HG03378 (cell line): ENCODE measurements around the gene WDCP.
"Not testable (repeated sequence)": the region's sequence is repeated elsewhere in the genome, so short reads cannot be mapped to it uniquely, and the experiment has no call there.

Experiments used
- ATAC-seq: cut with Tn5 transposase; IDR thresholded peaks from one replicate; pipeline ENCODE4 v1.9.1; 2021; ENCODE audit warnings: mild to moderate bottlenecking, moderate library complexity; ENCODE audit not compliant: unreplicated experiment

Gene WDCP, protein sequence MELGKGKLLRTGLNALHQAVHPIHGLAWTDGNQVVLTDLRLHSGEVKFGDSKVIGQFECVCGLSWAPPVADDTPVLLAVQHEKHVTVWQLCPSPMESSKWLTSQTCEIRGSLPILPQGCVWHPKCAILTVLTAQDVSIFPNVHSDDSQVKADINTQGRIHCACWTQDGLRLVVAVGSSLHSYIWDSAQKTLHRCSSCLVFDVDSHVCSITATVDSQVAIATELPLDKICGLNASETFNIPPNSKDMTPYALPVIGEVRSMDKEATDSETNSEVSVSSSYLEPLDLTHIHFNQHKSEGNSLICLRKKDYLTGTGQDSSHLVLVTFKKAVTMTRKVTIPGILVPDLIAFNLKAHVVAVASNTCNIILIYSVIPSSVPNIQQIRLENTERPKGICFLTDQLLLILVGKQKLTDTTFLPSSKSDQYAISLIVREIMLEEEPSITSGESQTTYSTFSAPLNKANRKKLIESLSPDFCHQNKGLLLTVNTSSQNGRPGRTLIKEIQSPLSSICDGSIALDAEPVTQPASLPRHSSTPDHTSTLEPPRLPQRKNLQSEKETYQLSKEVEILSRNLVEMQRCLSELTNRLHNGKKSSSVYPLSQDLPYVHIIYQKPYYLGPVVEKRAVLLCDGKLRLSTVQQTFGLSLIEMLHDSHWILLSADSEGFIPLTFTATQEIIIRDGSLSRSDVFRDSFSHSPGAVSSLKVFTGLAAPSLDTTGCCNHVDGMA

DNA sequence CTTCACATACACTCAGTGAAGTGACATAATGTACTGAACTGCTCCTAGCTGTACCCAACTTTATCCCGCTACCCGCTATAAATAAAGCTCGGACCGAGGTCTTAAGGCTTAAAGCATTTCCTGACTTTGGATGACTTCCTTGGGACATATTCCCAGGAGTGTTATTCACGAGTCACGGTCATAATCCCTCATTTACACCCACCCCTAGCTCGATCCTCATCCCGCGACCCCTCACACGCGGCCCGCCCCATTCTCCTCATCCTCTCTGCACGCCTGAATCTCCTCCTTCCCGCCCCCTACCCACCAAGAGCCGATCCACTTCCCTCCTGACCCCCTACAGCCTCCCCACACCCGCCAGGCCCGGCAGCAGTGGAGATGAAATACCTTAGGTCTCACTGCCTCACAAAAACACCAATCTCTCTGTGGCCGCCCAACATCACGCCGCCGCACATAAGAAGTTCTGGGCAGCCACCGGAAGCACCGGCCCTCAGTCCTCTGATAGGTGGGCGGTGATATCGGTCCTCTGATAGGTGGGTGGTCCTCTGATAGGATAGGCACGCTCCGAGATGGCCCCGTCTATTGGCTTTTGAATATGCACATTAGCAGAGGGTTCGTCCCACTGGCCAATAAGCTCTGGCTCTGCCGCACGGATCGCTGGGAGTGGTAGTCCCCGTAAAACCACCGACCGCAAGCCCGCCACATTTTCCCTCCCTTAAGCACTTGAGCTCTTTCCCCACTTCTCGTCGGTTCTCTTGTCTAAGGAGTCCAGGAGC lies at the start of gene WDCP:
WDCP (minus strand) TSS at position 462 of the 773 bp plus-strand sequence. CDS start 7,897 bp downstream, outside the sequence.
- peak; percentile 98 for ATAC-seq

DNA sequence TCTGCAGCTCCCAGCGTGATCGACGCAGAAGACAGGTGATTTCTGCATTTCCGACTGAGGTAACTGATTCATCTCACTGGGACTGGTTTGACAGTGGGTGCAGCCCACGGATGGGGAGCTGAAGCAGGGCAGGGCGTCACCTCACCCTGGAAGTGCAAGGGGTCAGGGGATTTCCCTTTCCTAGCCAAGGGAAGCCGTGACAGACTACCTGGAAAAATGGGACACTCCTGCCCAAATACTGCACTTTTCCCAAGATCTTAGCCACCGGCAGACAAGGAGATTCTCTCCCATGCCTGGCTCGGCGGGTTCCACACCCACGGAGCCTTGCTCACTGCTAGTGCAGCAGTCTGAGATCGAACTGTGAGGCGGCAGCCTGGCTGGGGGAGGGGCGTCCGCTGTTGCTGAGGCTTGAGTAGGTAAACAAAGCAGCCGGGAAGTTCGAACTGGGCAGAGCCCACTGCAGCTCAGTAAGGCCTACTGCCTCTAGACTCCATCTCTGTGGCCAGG lies 48.0 kb upstream of the WDCP start:
- not testable (repeated sequence) for ATAC-seq

DNA sequence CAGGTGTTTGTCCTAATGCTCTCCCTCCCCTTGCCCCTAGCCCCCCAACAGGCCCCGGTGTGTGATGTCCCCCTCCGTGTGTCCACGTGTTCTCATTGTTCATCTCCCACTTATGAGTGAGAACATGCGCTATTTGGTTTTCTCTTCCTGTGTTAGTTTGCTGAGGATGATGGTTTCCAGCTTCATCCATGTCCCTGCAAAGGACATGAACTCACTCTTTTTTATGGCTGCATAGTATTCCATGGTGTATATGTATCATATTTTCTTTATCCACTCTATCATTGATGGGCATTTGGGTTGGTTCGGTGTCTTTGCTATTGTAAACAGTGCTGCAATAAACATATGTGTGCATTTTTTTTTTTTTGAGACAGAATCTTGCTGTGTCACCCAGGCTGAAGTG lies 46.1 kb upstream of the WDCP start:
- not testable (repeated sequence) for ATAC-seq

DNA sequence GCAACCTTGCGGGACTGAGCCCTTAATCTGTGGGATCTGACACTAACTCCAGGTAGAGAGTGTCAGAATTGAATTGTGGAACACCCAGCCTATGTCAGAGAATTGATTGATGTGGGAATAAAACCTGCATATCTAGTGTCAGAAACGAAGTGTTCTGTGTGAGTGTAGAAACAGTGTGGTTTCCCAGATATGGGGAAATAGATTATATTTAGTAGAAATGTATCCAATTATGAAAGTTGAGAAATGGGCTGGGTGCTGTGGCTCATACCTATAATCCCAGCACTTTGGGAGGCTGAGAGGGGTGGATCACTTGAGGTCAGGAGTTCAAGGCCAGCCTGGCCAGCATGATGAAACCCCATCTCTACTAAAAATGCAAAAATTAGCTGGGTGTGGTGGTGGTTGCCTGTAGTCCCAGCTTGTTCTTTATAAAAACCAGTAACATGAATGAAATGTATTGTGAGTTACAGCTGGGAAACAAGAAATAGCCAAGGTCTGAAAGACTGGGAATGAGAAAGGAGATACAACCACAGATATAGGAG lies 41.7 kb upstream of the WDCP start:
- ATAC-seq, result no peak

DNA sequence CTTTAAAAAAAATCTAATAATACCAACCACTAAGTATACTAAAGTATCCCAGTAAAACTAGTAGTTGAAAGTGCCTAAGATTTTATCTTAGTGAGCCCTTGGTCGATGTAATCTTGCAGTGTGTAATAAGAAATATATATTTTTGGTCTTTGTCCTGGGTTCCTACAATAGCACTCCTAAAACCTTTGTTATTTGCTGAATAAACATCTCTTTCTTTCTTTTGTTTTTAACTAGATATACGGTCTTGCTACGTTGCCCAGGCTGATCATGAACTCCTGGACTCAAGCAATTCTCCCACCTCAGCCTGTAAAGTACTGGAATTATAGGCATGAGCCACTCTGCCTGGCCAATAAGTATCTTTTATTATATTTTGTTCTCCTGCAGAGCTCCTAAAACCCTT lies 39.8 kb upstream of the WDCP start:
- no peak for ATAC-seq

DNA sequence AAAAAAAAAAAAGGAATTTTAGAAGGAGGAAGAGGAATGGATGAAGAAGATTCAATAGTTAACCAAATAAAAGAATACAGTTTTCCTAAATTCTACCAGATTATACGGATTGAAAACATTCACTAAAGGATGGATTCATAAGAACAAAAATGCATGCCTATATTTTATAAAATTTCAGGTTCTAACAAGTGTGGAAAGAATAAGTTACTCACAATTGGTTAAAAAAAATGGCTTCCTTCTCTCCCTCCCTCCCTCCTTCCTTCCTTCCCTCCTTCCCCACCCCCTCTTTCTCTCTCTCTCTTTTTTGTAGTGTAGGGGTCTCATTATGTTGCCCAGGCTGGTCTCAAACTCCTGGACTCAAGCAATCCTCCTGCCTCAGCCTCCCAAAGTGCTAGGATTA lies 39.0 kb upstream of the WDCP start:
- ATAC-seq, result no peak

DNA sequence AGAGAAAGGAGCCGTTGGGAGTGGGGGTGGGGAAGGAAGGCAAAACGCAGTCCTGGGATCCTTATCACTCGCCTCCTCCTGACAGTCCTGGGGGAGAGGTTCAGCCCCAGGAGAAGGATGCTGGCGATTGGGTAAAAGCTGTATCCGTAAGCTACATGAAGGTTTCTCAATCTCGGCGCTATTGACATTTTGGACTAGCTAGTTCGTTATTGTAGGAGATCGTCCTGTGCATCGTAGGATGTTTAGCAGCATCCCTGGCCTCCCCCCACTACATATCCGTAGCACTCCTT lies 38.0 kb upstream of the WDCP start:
- no peak for ATAC-seq

DNA sequence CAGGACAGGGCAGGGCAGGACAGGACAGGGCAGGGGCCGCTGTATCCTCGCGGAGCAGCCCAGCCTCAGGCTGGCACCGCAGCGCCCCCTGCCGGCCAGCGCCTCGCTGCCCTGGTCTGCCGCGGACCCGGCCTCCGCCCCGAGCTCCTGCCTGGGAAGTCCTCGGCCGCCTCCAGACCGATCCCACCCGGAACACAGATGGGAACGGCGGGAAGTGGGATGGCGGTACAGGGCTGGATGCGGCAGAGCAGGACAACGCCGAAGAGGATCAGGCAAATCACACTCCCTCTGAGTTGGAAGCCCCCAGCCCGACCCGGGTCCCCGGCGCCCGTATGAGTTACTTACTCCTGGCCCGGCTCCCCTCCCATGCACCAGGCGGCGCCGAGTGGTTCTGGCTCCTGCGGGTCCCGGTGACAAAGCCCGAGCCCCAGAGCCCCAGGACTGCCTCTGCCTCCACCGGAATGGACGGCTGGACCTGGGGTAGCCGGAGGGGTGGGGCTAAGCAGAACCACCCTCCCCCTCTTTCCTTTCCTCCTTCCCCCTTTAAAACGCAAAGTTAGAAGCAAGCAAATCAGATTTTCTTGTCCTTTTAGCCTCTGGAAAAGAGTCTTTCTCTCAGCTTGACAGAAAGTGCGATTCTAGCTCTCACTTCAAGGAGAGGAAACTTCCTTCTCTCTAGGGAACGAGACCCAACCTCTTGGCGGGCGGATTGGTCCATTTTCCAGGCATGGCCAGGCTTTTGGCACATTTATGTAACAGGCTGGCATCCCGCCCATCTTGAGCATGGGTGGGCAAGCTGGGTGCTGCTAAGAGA lies 37.4 kb upstream of the WDCP start, which contains the start of gene TP53I3:
TP53I3 (minus strand) TSS at position 449 of the 814 bp plus-strand sequence. CDS start 508 bp downstream, outside the sequence.
- ATAC-seq, result peak; percentile 49

DNA sequence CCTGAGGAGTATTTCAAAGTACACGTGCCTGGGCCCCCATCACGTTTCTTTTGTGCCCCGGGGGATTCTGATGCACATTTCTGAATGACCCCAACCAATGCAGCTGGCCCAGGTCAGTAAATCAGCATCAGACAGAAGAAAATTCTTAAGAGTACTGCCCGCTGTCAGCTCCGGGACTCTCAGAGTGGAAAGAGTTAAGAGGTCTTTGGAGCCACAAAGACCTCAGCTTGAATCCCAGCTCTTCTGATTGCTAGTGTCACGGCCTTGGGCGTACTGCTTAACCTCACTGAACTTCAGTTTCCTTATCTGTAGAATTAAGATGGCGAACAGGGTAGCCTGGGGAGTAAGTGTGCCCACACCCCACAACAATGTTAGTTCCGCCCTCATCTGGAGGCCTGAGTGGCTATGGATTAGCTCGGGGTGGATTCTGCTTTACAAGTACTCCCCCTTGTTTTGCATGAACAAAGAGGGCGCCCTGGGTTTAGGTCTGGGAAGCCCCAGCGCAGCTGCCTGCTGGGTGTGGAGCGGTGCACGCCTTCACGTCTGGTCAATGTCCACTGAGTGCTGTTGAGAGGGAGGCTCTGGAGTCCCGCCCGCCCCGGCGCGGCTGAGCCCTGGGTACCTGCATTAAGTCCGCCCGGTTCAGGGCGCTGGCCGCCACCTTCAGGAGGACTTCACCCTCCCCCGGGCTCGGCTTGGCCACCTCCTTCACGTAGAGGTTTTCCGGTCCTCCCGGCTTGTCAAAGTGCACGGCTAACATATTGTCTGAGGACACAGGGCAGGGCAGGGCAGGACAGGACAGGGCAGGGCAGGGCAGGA lies 36.6 kb upstream of the WDCP start:
- ATAC-seq, result peak; percentile 83

DNA sequence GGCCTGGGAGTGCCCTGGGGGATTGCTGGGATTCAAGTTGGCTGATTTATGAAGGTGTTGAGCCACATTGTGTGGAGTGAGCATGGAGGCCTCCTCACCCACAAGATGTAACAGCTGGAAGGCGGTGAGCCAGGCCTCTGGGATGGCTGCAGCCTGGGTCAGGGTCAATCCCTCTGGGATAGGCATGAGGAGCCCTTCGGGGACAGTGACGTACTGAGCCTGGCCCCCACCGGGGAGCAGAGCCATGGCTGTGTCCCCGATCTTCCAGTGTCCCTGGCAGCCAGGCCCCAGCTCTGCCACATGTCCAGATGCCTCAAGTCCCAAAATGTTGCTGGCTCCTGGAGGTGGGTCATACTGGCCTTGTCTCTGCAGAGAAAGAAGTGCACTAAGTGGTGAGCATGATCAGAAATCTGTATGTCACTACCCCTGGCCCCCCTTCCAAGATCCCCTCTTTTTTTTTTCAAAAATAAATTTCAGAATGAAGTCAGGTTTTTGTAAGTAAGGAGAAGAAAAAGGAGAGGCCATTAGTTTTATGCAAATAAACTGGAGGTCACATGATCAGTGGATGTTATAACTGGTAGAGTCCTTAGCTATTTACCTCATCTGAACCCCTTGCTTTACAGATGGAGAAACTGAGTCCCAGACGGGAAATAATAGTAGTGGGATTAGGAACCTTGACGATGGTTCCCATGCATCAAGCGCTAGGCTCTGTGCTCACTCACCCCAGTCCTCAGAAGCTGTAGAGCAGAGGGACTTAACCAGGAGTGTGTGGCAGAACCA lies 35.8 kb upstream of the WDCP start:
- ATAC-seq, result no peak

DNA sequence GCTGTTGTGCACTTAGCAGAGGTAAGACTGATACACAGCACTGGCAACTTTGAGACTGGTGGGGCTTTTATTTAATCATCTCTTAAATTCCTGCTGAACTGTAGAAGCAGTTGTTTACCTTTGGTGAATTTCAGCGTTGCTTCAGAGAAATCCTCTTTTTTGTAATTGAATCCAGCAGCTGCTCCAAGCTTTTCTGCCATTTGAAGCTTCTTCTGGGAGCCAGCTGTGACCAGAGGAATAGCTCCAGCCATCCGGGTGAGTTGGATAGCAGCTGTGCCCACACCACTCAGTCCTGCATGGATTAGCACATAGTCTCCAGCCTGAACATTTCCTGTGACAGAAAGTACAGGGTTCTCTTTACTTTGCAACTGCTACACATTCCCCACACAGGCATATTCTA lies 33.5 kb upstream of the WDCP start:
- ATAC-seq, result no peak

DNA sequence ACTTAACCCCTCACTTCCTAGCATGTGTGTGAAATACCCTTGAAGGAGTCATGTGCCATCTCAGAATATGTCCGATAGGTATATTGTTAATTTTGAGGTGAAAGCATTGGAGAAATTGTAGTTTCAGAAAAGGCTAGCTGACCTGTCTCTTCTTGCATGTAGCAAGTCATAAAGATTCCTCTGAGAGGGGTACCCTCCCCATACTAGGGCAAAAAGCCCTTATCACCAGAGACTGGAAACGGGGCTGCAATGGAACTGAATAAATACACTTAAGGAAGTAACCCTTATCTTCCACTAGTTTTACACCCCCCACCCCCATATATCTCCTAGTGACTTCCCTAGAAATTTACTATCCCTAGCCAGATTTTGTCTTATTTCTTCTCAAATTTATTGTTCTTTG lies 30.7 kb upstream of the WDCP start:
- ATAC-seq, result no peak

DNA sequence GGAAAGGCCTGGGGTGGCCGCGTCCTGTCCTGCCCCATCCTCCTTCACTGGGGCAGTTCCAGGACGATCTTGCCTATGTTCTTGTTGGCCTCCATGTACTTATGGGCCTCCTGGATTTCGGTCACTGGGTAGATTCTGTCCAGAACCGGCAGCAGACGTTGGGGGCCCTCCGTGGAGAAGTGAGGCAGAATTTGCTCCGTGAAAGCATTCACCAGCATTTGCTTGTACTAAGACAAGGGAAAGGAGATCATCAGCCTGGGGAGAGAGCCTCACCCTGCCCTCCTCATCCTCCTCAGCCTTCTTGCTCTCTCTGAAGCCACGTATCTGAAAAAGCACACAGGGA lies 30.3 kb upstream of the WDCP start:
- no peak for ATAC-seq

DNA sequence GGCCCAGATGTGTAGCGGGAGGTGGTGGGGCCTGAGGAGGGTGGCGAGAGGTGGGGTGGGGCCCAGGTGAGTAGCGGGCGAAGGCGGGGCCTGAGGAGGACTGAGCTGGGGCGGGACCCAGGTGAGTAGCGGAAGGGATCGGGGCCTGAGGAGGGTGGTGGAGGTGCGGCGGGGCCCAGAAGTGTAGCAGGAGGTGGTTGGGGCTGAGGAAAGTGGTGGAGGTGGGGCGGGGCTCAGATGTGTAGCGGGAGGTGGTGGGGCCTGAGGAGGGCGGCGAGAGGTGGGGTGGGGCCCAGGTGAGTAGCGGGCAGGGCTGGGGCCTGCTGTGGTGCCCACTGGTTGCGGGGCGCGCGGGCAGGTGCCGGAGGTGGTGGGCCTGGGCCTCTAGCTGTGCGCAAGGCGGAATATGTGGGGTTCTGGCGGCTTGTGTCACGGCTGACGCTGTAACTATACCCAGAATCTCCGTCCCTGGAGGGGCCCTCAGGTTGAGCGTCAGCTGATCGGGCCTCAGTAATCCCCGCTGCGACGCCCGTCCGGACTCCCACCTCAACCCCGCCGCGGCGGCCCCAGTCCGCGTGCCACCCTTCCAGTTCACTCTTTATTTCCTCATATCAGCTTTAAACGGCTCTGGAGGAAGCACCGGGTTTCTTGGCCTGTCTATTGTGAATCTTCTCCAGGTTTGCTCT lies 29.8 kb upstream of the WDCP start:
- no peak for ATAC-seq

DNA sequence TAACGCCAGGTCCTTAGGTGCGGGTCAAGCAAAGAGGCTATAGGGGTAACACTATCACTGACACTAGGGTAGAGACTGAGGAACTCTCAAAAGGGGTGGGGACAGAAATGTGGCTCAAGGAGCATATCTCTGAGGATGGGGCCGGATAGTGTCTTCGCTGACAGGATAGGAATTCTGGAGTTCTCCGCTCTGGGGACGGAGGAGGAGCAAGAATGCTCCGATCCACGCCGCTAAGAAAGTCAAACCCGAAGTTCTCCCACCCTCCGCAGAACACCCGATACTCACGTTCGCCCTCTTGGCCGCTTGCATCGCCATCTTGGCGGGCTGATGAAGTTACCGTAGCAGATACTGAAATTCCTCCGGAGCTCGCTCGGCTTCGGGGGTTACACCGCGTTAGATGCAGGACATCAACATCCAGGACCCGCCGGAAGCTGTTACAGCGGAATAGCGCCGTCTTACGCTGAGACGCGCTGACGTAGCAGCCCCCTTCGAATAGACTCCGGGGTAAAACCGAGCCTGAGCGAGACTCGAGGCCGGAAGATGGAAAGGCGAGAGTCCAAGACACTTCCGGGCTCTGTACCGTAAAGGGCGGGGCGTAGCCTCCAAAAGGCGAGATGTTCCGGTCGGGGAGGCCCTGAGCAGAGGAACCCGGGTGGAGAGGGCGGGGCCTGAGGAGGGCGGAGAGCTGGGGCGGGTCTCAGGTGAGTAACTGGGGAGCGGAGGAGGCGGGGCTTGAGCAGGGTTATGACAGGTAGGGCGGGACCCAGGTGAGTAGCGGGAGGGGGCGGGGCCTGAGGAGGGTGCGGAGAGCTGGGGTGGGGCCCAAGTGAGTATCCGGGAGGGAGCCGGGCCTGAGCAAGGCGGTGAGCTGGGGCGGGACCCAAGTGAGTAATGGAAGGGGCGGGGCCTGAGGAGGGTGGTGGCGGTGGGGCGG lies 29.0 kb upstream of the WDCP start, which contains the start of gene SF3B6:
SF3B6 (minus strand) TSS at position 412 of the 934 bp plus-strand sequence; CDS start at position 315, 97 bp downstream.
- ATAC-seq, result peak; percentile 94

DNA sequence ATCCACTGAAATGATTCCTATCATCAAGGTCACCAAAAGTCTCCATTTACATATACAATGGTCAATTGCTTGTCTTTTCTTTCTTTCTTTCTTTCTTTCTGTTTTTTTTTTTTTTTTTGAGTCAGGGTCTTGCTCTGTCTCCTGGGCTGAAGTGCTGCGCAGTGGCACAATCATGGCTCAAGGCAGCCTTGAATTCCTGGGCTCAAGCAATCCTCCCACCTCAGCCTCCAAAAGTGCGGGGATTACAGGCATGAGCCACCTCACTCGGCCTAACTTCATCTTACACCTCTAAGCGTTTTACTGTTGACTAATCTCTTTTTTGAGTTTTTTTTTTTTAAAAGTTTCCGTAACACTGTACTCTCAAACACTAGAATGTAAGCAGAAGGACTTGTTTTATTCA lies 28.1 kb upstream of the WDCP start:
- ATAC-seq, result no peak

DNA sequence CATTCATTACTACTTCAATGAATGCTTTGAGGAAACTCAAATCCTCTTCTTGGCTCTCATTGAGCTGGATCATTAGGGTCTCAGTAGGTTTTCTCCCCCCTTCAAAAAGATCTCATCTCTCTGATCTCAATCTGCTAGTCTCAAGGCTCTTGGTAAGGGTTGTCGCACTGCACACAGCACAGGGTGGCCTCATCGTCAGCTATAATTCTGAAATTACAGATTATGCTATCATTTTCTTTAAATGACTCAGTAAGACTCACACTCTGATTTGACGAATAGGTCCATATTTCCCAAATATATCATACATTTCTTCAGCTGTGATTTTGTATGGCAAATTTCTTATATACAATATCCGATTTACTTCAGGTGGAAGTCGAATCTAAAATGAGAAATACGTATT lies 26.6 kb upstream of the WDCP start:
- ATAC-seq, result no peak
